Mesothelial cell of epicardium (in vitro differentiated cells): ENCODE measurements around the gene CXCL1. TPM values are rescaled to one million over a fixed set of nuclear protein-coding genes. Genes with fewer than 3 reads are reported as not detected.

Experiments
- DNase-seq, 2 experiments: peaks; one replicate each; pipeline ENCODE4 v3.0.0; 2021; ENCODE audit warnings: low spot score in 2 of 2; ENCODE audit not compliant: unreplicated experiment in 2 of 2
- H3K27ac Mint-ChIP-seq: 2 replicates; pipeline ENCODE4 v1.8.0; 2021; ENCODE audit warnings: mixed read lengths
- H3K27me3 Mint-ChIP-seq: 2 replicates; pipeline ENCODE4 v1.8.0; 2021; ENCODE audit warnings: low read depth, mixed read lengths
- H3K36me3 Mint-ChIP-seq: 2 replicates; pipeline ENCODE4 v1.8.0; 2021; ENCODE audit warnings: mixed read lengths
- H3K4me1 Mint-ChIP-seq: 2 replicates; pipeline ENCODE4 v1.8.0; 2021; ENCODE audit warnings: mixed read lengths
- H3K4me3 Mint-ChIP-seq: 2 replicates; pipeline ENCODE4 v1.8.0; 2021; ENCODE audit warnings: mild to moderate bottlenecking, moderate library complexity, mixed read lengths
- H3K9me3 Mint-ChIP-seq: 2 replicates; pipeline ENCODE4 v1.8.0; 2021; ENCODE audit warnings: mixed read lengths
- total RNA-seq: library from RNA; stranded (reverse); gene quantifications from 3 replicates; pipeline ENCODE4 v1.2.1, GENCODE V29; 2021
- TF ChIP-seq, protein P1 (sequence below): fragments of 200-600 bp; sonication (generic); IDR thresholded peaks from one replicate; pipeline ENCODE4 v1.5.0; 2021; ENCODE audit warnings: antibody characterized with exemption; ENCODE audit not compliant: unreplicated experiment

Gene CXCL1
- total RNA-seq, 1 donor from 2014 or later, result 0.74 TPM

DNA sequence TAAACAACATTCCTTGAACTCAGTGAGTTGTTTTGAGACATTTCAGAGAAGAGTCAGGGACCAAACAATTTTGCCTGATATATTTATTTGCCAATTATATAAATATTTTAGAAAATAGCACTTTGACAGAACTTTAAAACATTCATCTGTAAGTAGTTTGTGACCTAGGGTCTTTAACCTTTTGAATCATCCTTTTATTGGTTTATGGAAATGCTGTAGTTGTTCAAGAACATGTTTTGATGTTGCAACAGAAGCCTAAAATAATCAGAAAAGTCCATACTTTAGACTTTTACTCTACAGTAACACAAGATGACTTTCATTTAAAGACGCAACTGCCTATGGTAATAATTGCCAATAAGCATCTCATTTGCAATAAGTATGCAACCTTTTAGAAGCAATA lies 43.0 kb downstream of the CXCL1 start:
- DNase-seq, result no peak
- TF ChIP-seq, protein P1, sequence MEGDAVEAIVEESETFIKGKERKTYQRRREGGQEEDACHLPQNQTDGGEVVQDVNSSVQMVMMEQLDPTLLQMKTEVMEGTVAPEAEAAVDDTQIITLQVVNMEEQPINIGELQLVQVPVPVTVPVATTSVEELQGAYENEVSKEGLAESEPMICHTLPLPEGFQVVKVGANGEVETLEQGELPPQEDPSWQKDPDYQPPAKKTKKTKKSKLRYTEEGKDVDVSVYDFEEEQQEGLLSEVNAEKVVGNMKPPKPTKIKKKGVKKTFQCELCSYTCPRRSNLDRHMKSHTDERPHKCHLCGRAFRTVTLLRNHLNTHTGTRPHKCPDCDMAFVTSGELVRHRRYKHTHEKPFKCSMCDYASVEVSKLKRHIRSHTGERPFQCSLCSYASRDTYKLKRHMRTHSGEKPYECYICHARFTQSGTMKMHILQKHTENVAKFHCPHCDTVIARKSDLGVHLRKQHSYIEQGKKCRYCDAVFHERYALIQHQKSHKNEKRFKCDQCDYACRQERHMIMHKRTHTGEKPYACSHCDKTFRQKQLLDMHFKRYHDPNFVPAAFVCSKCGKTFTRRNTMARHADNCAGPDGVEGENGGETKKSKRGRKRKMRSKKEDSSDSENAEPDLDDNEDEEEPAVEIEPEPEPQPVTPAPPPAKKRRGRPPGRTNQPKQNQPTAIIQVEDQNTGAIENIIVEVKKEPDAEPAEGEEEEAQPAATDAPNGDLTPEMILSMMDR, result no peak
- no peaks in the 10 kb centered on the region for H3K4me1 Mint-ChIP-seq
- H3K9me3 Mint-ChIP-seq, result no peaks in the 10 kb centered on the region
- H3K4me3 Mint-ChIP-seq, result no peak overlapping the region
- no peak overlapping the region for H3K27ac Mint-ChIP-seq
- no peaks in the 10 kb centered on the region for H3K36me3 Mint-ChIP-seq
- H3K27me3 Mint-ChIP-seq, result peaks cover 2% of the 10 kb centered on the region

DNA sequence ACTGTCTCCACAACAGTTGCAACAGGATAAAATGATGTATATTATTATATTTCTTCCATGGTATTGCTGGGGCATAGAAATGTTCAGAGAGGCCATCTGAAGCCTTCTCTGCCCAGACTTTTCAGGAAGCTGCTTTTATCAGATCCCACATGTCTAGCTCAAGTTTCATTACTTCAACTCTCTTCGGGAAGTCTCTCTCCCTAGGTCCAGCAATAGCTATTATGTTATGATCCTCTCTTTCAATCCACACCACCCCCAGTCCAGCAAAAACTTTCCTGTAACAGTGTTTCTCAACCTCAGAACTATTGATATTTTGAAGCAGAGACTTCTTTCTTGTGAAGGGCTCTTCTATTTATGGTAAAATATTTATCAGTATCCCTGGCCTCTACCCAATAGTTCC lies 44.9 kb downstream of the CXCL1 start:
- no peak for DNase-seq
- TF ChIP-seq, protein P1, result no peak
- H3K4me3 Mint-ChIP-seq, result no peak overlapping the region
- no peaks in the 10 kb centered on the region for H3K9me3 Mint-ChIP-seq
- peaks cover 2% of the 10 kb centered on the region for H3K4me1 Mint-ChIP-seq
- peaks cover 2% of the 10 kb centered on the region for H3K27me3 Mint-ChIP-seq
- H3K36me3 Mint-ChIP-seq, result no peaks in the 10 kb centered on the region
- H3K27ac Mint-ChIP-seq, result no peak overlapping the region

DNA sequence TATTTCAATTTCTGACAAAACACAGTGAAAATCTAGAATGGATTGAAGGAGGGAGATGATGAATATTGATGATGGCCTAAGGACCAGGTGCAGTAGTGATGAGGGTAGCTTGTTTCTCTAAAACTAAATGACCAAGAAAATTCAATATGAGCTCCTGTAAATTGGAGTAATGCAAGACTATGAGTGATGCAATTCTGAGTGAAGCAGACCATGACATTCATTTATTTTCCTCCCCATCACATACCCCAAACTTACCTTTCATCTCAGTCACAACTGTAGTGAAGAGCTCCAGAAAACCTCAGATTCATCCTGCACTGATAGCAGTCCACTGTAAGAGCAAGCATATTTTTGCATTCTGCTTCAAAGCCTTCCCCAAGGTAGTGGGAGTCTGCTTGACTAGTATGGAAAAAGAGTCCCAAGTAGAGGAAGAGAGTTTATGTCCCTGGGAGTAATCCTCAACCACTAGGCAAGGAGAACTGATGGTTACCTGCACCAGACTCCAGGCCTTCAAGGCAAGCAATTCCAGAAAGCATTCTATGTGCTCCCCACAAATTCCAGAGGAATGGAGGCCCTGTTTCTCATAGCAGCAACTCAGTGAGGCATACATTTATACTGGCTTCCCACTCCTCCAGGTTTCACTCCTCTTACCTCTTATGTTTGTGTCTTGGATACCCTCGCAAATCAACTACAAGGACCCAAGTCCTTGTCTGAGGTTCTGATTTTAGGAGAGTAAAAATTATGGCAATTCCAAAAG lies 47.2 kb downstream of the CXCL1 start:
- Mint-ChIP-seq H3K36me3 (no peaks in the 10 kb centered on the region), H3K4me1 (peaks cover 2% of the 10 kb centered on the region), H3K9me3 (no peaks in the 10 kb centered on the region), H3K27me3 (peaks cover 2% of the 10 kb centered on the region), H3K27ac (no peak overlapping the region), H3K4me3 (no peak overlapping the region)
- no peak for DNase-seq
- TF ChIP-seq, protein P1, result no peak

DNA sequence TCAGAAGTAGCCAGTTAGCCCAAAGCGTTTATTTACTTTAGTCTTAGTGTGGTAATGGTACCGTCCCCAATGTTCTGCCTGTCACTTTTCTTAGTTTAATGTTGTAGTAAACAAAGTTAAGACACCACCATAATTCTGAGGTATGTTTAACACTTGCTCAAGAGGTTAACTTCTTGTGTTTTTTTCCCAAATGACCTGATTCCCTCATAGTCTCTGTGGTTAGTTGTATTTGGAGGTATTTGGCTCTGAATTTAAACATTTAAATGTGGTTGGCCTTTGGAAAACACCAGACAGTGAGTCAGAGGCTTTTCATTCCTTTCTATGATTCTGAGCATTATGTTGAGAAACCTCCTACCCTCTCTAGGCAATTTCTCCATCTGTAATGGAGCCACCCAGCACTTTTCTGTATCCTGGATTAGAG lies 47.9 kb downstream of the CXCL1 start:
- H3K4me3 Mint-ChIP-seq, result no peak overlapping the region

DNA sequence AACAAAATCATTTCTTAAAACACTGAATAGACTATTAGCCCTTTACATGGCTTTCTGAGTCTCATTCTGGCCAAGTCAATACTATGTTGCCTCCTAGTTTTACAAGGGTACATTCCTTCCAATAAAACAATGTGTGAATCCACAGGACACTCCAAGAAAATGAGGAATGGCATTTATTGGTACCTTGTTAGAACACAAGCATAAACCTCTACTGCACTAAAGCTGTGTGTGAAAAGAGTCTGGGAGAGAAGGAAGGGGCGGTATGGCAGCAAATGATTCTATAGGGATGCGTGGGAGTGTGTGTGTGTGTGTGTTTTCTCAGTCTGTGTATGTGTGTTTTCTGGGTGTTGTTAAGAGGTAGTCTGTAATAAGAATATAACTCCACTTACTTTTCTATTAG lies 48.9 kb downstream of the CXCL1 start:
- no peaks in the 10 kb centered on the region for H3K9me3 Mint-ChIP-seq
- H3K36me3 Mint-ChIP-seq, result no peaks in the 10 kb centered on the region
- H3K4me3 Mint-ChIP-seq, result no peak overlapping the region
- H3K27me3 Mint-ChIP-seq, result peaks cover 2% of the 10 kb centered on the region
- DNase-seq, result no peak
- H3K27ac Mint-ChIP-seq, result no peak overlapping the region
- H3K4me1 Mint-ChIP-seq, result peaks cover 2% of the 10 kb centered on the region
- TF ChIP-seq, protein P1, result no peak

More for the DNA sequence above, 47.9 kb downstream of the CXCL1 start:
- Mint-ChIP-seq H3K27ac (no peak overlapping the region), H3K36me3 (no peaks in the 10 kb centered on the region), H3K9me3 (no peaks in the 10 kb centered on the region), H3K27me3 (peaks cover 2% of the 10 kb centered on the region), H3K4me1 (peaks cover 2% of the 10 kb centered on the region)
- DNase-seq, result no peak
- TF ChIP-seq, protein P1, result no peak
